Liver (tissue), 3 donors: Measurements from ENCODE around the gene MTERF4.

ENCODE experiments used
- GABPA ChIP-seq, 2 donors: IDR thresholded peaks in 1 of 2; conservative IDR thresholded peaks in 1 of 2; 2 replicates each; pipeline ENCODE4 v1.6.1; 2016; ENCODE audit warnings: antibody characterized with exemption in 2 of 2, mild to moderate bottlenecking in 1 of 2, moderate library complexity in 1 of 2
- JUND ChIP-seq, 2 donors: IDR thresholded peaks; 2 replicates each; pipeline ENCODE4 v1.6.1; 2016; ENCODE audit warnings: antibody characterized with exemption in 2 of 2
- NR2F2 ChIP-seq: IDR thresholded peaks from 2 replicates; pipeline ENCODE4 v1.6.1; 2016; ENCODE audit warnings: antibody characterized with exemption
- RAD21 ChIP-seq, 2 donors: IDR thresholded peaks; 2 replicates each; pipeline ENCODE4 v1.6.1; 2016; ENCODE audit warnings: antibody characterized with exemption in 2 of 2, mild to moderate bottlenecking in 2 of 2
- TAF1 ChIP-seq: conservative IDR thresholded peaks from 2 replicates; pipeline ENCODE4 v1.6.1; 2016; ENCODE audit warnings: antibody characterized with exemption, mild to moderate bottlenecking
- YY1 ChIP-seq: IDR thresholded peaks from 2 replicates; pipeline ENCODE4 v1.6.1; 2016; ENCODE audit warnings: antibody characterized with exemption, mild to moderate bottlenecking
- TF ChIP-seq, protein P1 (sequence below): fragments of 150-350 bp; IDR thresholded peaks from 2 replicates; pipeline ENCODE4 v1.5.1; 2017; ENCODE audit warnings: improper control_type of control experiment, low read depth, low read length; ENCODE audit not compliant: missing input control
- TF ChIP-seq, protein P2 (sequence below): IDR thresholded peaks from 2 replicates; pipeline ENCODE4 v1.6.1; 2016; ENCODE audit warnings: antibody characterized with exemption, mild to moderate bottlenecking
- TF ChIP-seq, protein P3 (sequence below): IDR thresholded peaks from 2 replicates; pipeline ENCODE4 v1.6.1; 2016; ENCODE audit warnings: antibody characterized with exemption
- donor health status: healthy.
- donor health status: healthy.

DNA sequence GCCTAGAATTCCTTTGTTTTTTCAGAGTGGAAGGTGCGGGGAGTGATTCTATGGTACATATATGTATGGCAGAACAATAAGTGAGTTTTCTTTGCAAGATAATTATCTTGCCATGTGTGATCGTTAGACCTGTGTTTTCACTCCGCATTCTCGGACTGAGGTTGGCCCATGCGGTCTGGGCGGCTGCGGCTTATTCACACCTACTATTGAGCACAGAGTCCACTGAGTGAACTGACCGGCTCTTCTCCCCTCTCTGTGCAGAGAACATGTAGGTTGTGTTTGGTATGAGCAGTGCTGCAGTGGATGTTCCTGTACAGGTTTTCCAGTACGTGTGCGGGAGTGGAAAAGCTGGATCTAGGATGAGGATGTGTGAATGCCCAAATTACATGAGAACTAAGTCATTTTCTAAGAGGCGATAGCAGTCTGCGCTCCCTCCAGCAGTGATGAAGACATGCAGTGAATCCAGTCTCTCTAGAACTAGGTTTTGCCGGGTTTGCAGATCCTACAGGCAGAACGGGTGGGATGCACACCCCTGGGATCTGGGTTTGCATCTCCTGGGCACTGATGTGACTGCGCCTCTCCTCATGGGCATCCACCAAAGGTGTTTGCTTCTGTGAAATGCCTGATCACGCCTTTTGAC lies 27.1 kb downstream of the MTERF4 start:
- TF ChIP-seq, protein P1, sequence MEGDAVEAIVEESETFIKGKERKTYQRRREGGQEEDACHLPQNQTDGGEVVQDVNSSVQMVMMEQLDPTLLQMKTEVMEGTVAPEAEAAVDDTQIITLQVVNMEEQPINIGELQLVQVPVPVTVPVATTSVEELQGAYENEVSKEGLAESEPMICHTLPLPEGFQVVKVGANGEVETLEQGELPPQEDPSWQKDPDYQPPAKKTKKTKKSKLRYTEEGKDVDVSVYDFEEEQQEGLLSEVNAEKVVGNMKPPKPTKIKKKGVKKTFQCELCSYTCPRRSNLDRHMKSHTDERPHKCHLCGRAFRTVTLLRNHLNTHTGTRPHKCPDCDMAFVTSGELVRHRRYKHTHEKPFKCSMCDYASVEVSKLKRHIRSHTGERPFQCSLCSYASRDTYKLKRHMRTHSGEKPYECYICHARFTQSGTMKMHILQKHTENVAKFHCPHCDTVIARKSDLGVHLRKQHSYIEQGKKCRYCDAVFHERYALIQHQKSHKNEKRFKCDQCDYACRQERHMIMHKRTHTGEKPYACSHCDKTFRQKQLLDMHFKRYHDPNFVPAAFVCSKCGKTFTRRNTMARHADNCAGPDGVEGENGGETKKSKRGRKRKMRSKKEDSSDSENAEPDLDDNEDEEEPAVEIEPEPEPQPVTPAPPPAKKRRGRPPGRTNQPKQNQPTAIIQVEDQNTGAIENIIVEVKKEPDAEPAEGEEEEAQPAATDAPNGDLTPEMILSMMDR: no peak
- TF ChIP-seq YY1 (no peak), TAF1 (no peak), RAD21 (IDR thresholded peaks at IDR 0.05) (no peak), GABPA (IDR thresholded peaks at IDR 0.05 in 1 of 2, conservative IDR thresholded peaks at IDR 0.05 in 1 of 2) (no peak), JUND (IDR thresholded peaks at IDR 0.05) (no peak), NR2F2 (no peak)
- TF ChIP-seq, protein P2, sequence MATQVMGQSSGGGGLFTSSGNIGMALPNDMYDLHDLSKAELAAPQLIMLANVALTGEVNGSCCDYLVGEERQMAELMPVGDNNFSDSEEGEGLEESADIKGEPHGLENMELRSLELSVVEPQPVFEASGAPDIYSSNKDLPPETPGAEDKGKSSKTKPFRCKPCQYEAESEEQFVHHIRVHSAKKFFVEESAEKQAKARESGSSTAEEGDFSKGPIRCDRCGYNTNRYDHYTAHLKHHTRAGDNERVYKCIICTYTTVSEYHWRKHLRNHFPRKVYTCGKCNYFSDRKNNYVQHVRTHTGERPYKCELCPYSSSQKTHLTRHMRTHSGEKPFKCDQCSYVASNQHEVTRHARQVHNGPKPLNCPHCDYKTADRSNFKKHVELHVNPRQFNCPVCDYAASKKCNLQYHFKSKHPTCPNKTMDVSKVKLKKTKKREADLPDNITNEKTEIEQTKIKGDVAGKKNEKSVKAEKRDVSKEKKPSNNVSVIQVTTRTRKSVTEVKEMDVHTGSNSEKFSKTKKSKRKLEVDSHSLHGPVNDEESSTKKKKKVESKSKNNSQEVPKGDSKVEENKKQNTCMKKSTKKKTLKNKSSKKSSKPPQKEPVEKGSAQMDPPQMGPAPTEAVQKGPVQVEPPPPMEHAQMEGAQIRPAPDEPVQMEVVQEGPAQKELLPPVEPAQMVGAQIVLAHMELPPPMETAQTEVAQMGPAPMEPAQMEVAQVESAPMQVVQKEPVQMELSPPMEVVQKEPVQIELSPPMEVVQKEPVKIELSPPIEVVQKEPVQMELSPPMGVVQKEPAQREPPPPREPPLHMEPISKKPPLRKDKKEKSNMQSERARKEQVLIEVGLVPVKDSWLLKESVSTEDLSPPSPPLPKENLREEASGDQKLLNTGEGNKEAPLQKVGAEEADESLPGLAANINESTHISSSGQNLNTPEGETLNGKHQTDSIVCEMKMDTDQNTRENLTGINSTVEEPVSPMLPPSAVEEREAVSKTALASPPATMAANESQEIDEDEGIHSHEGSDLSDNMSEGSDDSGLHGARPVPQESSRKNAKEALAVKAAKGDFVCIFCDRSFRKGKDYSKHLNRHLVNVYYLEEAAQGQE: no peak
- TF ChIP-seq, protein P3, sequence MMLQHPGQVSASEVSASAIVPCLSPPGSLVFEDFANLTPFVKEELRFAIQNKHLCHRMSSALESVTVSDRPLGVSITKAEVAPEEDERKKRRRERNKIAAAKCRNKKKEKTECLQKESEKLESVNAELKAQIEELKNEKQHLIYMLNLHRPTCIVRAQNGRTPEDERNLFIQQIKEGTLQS: no peak
